ENCODE measurements around the gene PRDM16.

The PRDM16 gene

DNA sequence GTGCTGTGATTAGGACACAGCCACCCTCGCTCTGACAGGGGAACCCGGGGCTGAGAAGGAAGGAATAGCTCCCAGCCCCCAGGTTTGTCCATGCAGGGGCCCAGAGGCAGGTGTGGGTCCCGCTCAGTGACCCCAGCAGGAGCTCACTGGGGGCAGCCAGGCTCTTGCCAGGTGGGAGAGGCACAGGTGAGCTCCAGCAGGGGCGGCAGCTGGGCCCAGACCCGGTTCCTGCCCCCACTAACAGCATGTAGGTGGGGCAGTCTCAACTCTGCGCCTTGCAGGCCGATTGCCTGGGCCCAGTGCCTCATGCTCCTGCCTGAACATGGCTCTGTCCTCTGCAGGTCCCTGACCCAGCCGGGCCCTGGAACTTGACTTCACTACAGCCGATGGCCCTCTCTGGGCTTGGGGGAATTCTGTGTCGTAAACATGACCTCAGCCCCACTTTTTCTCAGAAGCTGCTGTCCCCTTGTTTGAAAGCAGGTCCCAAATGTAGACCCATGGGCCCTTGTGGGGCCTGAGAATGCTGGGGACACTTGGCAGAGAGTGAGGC lies 127.0 kb downstream of the PRDM16 start:
- DNase-seq (no peak), ATAC-seq (replicated peaks) (no peak)
- Mint-ChIP-seq H3K4me3 (no peak overlapping the region), H3K27me3 (peaks cover 3 to 15% of the 10 kb centered on the region in 2 donors), H3K4me1 (ENCODE audit: low read depth in 2 of 2) (no peaks in the 10 kb centered on the region), H3K36me3 (ENCODE audit: insufficient read depth) (no peaks in the 10 kb centered on the region), H3K27ac (no peak overlapping the region), H3K9me3 (no peaks in the 10 kb centered on the region)

GRCh38 chr1:3196577-3197245 lies 127.7 kb downstream of the PRDM16 start:
- Mint-ChIP-seq H3K4me1 (ENCODE audit: low read depth in 2 of 2) (no peaks in the 10 kb centered on the region), H3K9me3 (no peaks in the 10 kb centered on the region), H3K27me3 (peaks cover 0 to 9% of the 10 kb centered on the region in 2 donors), H3K36me3 (ENCODE audit: insufficient read depth) (no peaks in the 10 kb centered on the region), H3K27ac (no peak overlapping the region), H3K4me3 (no peak overlapping the region)
- DNase-seq (no peak), ATAC-seq (replicated peaks) (no peak)

GRCh38 chr1:3197781-3198316 lies 128.8 kb downstream of the PRDM16 start:
- DNase-seq (no peak), ATAC-seq (replicated peaks) (no peak)
- H3K4me1 Mint-ChIP-seq (ENCODE audit: low read depth in 2 of 2) = no peaks in the 10 kb centered on the region
- H3K27ac Mint-ChIP-seq = no peak overlapping the region
- H3K27me3 Mint-ChIP-seq = peaks cover 0 to 9% of the 10 kb centered on the region in 2 donors
- H3K4me3 Mint-ChIP-seq = no peak overlapping the region
- no peaks in the 10 kb centered on the region for H3K9me3 Mint-ChIP-seq
- no peaks in the 10 kb centered on the region for H3K36me3 Mint-ChIP-seq (ENCODE audit: insufficient read depth)

DNA sequence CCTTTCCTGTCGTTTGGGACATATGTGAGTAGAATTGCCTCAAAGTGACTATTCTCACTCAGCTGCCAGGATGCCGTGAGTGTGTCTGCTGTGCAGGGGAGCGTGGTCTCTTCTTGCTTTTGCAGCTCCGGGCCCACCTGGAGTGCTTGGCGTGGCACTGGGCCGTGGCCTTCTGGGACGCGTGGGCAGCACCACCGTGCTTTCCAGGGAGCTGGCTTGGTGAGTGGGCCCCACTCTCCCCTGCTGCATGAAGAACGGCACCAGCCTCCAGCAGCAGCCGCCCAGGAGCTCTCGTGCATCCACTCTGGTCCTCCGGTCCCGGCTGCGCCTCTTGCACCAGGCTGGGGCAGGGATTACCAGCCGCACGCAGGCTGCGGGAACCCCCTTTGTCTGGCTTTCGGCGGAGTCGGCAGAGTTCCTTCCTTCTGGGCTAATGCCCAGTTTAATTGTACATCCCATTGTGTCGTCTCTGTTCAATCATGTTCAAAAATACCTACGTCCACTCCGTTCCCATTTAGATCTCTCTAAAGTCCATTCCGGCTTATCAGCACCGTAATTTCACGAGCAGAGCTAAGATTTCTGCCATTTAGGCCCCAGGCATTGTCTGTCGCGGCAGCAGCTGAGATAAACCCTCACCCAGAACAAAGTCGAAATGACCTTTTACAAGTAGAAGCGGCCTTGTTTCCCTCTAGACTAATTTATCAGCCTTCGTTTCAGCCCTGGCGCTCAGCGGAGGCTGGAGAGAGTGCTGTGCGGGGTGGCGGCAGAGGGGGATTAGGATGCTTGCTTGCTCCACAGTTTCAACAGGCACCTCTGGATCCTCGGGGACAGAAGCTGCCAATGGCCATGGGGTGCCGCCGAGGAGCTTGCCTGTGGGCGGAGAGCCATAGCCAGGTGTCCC lies 129.6 kb downstream of the PRDM16 start:
- no peak for DNase-seq
- no peaks in the 10 kb centered on the region for H3K9me3 Mint-ChIP-seq
- no peak overlapping the region for H3K4me3 Mint-ChIP-seq
- H3K27me3 Mint-ChIP-seq = peaks cover 0 to 9% of the 10 kb centered on the region in 2 donors
- H3K4me1 Mint-ChIP-seq (ENCODE audit: low read depth in 2 of 2) = no peaks in the 10 kb centered on the region
- no peak overlapping the region for H3K27ac Mint-ChIP-seq
- H3K36me3 Mint-ChIP-seq (ENCODE audit: insufficient read depth) = no peaks in the 10 kb centered on the region
- no peak for ATAC-seq (replicated peaks)

DNA sequence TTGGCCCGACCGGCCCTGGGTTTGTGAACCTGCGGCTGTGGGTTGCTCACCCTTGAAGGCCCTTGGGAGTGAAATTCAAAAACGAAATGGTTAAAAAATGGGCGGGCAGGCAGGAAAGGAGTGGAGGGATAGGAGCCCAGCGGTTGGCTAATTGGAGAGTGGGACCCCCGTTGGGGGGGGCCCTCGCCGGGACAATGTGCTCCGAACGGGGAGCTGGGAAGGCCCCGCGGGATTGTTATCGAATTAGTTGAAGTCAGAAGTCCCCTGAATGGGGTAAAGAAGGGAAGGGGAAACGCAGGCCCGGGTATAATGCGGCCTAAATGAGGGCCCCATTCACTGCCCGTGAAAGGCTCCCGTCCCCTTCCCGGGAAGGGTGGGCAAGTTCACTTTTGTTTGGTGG lies 135.7 kb downstream of the PRDM16 start:
- no peaks in the 10 kb centered on the region for H3K9me3 Mint-ChIP-seq
- ATAC-seq (replicated peaks) (no peak), DNase-seq (no peak)
- H3K4me3 Mint-ChIP-seq = no peak overlapping the region
- H3K4me1 Mint-ChIP-seq (ENCODE audit: low read depth in 2 of 2) = no peaks in the 10 kb centered on the region
- H3K27me3 Mint-ChIP-seq = peaks cover 5 to 13% of the 10 kb centered on the region in 2 donors
- no peaks in the 10 kb centered on the region for H3K36me3 Mint-ChIP-seq (ENCODE audit: insufficient read depth)
- H3K27ac Mint-ChIP-seq = no peak overlapping the region

DNA sequence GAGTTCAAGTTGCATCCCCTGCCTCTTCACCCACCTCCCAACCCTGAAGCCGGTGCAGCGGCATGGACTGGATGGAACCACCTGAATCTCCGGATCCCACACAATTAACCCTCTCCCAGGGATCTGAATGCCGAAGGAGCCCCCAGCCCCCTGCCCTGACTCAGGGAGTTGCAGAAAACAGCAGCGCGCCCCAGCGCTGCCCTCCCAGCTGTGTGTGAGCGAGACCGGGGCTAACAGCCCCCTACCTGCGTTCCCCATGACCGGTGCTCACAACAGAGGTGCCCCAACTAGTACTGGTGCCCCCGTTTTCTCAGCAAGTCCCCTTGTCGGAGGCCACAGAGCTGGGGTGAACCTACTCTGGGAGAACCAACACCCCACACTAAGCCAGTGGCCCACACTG lies 136.8 kb downstream of the PRDM16 start:
- Mint-ChIP-seq H3K27ac (no peak overlapping the region), H3K4me1 (ENCODE audit: low read depth in 2 of 2) (no peaks in the 10 kb centered on the region), H3K27me3 (peaks cover 5 to 13% of the 10 kb centered on the region in 2 donors), H3K36me3 (ENCODE audit: insufficient read depth) (no peaks in the 10 kb centered on the region), H3K4me3 (no peak overlapping the region), H3K9me3 (no peaks in the 10 kb centered on the region)
- DNase-seq (no peak), ATAC-seq (replicated peaks) (no peak)

DNA sequence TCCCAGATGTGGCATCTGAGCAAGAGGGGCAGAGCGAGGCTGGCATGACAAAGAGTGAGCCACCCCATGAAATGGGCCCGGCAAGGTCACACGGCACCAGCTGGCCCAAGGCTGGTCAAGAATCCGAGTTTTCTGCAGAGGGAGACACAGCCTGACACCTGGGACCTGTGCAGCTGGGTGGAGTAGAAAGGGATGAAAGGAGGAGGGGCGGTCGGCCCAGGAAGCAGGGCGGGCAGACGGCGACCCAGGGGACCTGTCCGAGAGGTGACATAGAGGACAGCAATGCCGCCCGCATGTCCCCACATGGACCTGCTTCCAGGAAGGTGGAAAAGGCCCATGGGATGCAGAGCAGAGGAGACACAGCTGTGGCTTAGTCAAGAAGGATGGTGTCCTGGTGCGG lies 137.7 kb downstream of the PRDM16 start:
- no peaks in the 10 kb centered on the region for H3K9me3 Mint-ChIP-seq
- H3K4me1 Mint-ChIP-seq (ENCODE audit: low read depth in 2 of 2) = no peaks in the 10 kb centered on the region
- H3K36me3 Mint-ChIP-seq (ENCODE audit: insufficient read depth) = no peaks in the 10 kb centered on the region
- ATAC-seq (replicated peaks) = no peak
- H3K27me3 Mint-ChIP-seq = peaks cover 5 to 13% of the 10 kb centered on the region in 2 donors
- H3K27ac Mint-ChIP-seq = no peak overlapping the region
- H3K4me3 Mint-ChIP-seq = no peak overlapping the region
- no peak for DNase-seq

GRCh38 chr1:3207217-3207848 lies 138.3 kb downstream of the PRDM16 start:
- peaks cover 5 to 13% of the 10 kb centered on the region in 2 donors for H3K27me3 Mint-ChIP-seq
- H3K36me3 Mint-ChIP-seq (ENCODE audit: insufficient read depth) = no peaks in the 10 kb centered on the region
- H3K4me1 Mint-ChIP-seq (ENCODE audit: low read depth in 2 of 2) = no peaks in the 10 kb centered on the region
- H3K27ac Mint-ChIP-seq = no peak overlapping the region
- no peak for ATAC-seq (replicated peaks)
- no peak overlapping the region for H3K4me3 Mint-ChIP-seq
- no peak for DNase-seq
- no peaks in the 10 kb centered on the region for H3K9me3 Mint-ChIP-seq

DNA sequence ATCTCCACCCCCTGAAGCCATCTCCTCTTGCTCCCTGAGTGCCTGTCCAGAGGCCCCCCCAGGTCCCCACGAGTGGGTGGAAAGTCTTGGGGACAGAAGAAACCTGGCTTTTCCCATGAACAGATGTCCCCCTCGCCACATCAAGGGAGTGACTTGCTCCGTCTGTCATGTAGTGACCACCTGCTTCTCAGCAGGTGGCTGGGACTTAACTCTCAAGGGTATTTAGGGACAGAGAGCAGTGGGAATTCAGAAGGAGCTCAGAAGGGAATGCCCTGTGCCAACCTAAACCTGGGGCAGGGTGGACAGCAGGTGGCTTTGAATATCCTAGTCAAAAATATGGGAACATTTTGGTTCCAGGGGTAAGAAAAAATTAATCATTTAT lies 139.8 kb downstream of the PRDM16 start:
- H3K27ac Mint-ChIP-seq = no peak overlapping the region
- peaks cover 5 to 11% of the 10 kb centered on the region in 2 donors for H3K27me3 Mint-ChIP-seq
- ATAC-seq (replicated peaks) = no peak
- H3K36me3 Mint-ChIP-seq (ENCODE audit: insufficient read depth) = no peaks in the 10 kb centered on the region
- no peak overlapping the region for H3K4me3 Mint-ChIP-seq
- H3K9me3 Mint-ChIP-seq = no peaks in the 10 kb centered on the region
- no peaks in the 10 kb centered on the region for H3K4me1 Mint-ChIP-seq (ENCODE audit: low read depth in 2 of 2)
- no peak for DNase-seq

- H3K27me3 Mint-ChIP-seq = peaks cover 5 to 8% of the 10 kb centered on the region in 2 donors
- H3K9me3 Mint-ChIP-seq = no peaks in the 10 kb centered on the region
- no peaks in the 10 kb centered on the region for H3K4me1 Mint-ChIP-seq (ENCODE audit: low read depth in 2 of 2)
- H3K36me3 Mint-ChIP-seq (ENCODE audit: insufficient read depth) = no peaks in the 10 kb centered on the region
- DNase-seq = no peak
- ATAC-seq (replicated peaks) = no peak
- no peak overlapping the region for H3K4me3 Mint-ChIP-seq
- H3K27ac Mint-ChIP-seq = no peak overlapping the region
Observed at GRCh38 chr1:3209201-3209600, 140.2 kb downstream of the PRDM16 start.

GRCh38 chr1:3211582-3212375 lies 142.8 kb downstream of the PRDM16 start:
- Mint-ChIP-seq H3K36me3 (ENCODE audit: insufficient read depth) (no peaks in the 10 kb centered on the region), H3K27ac (no peak overlapping the region), H3K9me3 (no peaks in the 10 kb centered on the region), H3K4me3 (no peak overlapping the region), H3K4me1 (ENCODE audit: low read depth in 2 of 2) (no peaks in the 10 kb centered on the region), H3K27me3 (peaks cover 22 to 24% of the 10 kb centered on the region in 2 donors)
- ATAC-seq (replicated peaks) (no peak), DNase-seq (no peak)

DNA sequence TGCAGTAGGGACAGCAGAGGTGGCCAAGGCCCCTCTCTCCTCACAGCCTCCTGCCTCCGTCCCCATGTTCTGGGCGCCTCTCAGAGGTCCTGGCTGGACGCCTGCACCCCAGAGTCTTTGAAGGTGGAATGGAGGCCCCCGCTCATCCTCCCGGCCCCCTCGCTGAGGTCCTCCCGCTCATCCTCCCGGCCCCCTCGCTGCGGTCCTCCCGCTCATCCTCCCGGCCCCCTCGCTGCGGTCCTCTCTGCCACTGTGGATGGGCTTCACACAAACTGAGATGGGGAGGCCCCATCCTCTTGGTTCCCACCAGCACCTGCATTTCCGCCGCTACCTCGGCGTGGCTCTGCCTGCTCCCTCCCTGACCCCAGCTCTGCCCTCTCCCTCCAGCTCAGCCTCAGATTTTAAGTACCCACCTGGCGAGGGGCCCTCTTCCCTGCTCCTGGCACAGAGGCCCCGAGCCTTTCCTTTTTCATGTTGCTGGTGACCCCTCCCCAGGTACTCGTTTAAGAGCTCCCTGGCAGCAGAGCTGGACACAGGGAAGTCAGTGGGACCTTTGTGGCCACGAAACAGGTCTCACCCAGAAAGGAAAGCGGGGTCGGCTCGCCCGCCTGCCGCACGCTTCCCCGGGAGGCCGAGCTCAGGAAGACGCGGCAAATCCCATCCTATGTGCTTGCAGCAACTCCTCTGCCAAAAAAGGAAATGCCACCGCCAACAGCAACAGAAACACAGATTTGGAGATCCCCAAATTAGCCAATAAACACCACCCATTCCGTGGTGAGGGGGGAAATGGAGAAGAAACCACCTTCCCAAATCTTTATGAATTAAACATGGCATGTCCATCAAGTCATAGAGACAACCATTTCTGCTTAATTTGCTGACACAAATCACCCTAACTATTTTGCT lies 143.7 kb downstream of the PRDM16 start:
- no peaks in the 10 kb centered on the region for H3K4me1 Mint-ChIP-seq (ENCODE audit: low read depth in 2 of 2)
- peaks cover 24 to 27% of the 10 kb centered on the region in 2 donors for H3K27me3 Mint-ChIP-seq
- DNase-seq (no peak), ATAC-seq (replicated peaks) (no peak)
- no peak overlapping the region for H3K4me3 Mint-ChIP-seq
- no peaks in the 10 kb centered on the region for H3K36me3 Mint-ChIP-seq (ENCODE audit: insufficient read depth)
- no peaks in the 10 kb centered on the region for H3K9me3 Mint-ChIP-seq
- no peak overlapping the region for H3K27ac Mint-ChIP-seq
